Karpas-422 (cell line): Measurements from ENCODE around the gene TCTN3. TPM values are rescaled to one million over a fixed set of nuclear protein-coding genes. Genes with fewer than 3 reads are reported as not detected.
"Not testable (repeated sequence)": the region's sequence is repeated elsewhere in the genome, so short reads cannot be mapped to it uniquely, and the experiment has no call there.

Experiments used
- DNase-seq: peaks from one replicate; pipeline ENCODE4 v3.0.0-alpha.2; 2015
- H2AFZ ChIP-seq: fragments of 200-600 bp; sonication (generic); 2 replicates; pipeline ENCODE4 v1.6.1; 2014; ENCODE audit warnings: antibody characterized with exemption, low read length, mixed read lengths
- H3K27ac ChIP-seq: fragments of 200-600 bp; sonication (generic); 2 replicates; pipeline ENCODE4 v1.5.1; 2014; ENCODE audit warnings: mild to moderate bottlenecking, low read length, moderate library complexity
- H3K27me3 ChIP-seq: fragments of 200-600 bp; sonication (generic); 2 replicates; pipeline ENCODE4 v1.6.1; 2014; ENCODE audit warnings: low read length, mixed read lengths
- H3K36me3 ChIP-seq: fragments of 200-600 bp; sonication (generic); 2 replicates; pipeline ENCODE4 v1.6.1; 2014; ENCODE audit warnings: low read length, mixed read lengths; ENCODE audit not compliant: insufficient read depth
- H3K4me1 ChIP-seq: fragments of 200-600 bp; sonication (generic); 2 replicates; pipeline ENCODE4 v1.6.1; 2014; ENCODE audit warnings: mild to moderate bottlenecking, low read length, mixed read lengths
- H3K4me2 ChIP-seq: fragments of 200-600 bp; sonication (generic); 2 replicates; pipeline ENCODE4 v1.6.1; 2014; ENCODE audit warnings: low read length, low read depth, mild to moderate bottlenecking; ENCODE audit not compliant: poor library complexity, severe bottlenecking
- H3K4me3 ChIP-seq: fragments of 200-600 bp; sonication (generic); 2 replicates; pipeline ENCODE4 v1.5.1; 2014; ENCODE audit warnings: mild to moderate bottlenecking, antibody characterized with exemption, low read length, mixed read lengths
- H3K79me2 ChIP-seq: fragments of 200-600 bp; sonication (generic); 2 replicates; pipeline ENCODE4 v1.6.1; 2014; ENCODE audit warnings: mild to moderate bottlenecking, low read length, mixed read lengths
- H3K9ac ChIP-seq: fragments of 200-600 bp; sonication (generic); 2 replicates; pipeline ENCODE4 v1.6.0; 2014; ENCODE audit warnings: low read length
- H3K9me2 ChIP-seq: fragments of 200-600 bp; sonication (generic), shearing (Covaris generic); replicated peaks from 2 replicates; pipeline ENCODE4 v1.6.0; 2014; ENCODE audit warnings: mild to moderate bottlenecking, low read length, moderate library complexity; ENCODE audit not compliant: insufficient read depth
- H3K9me3 ChIP-seq: fragments of 300-700, 200-600 bp; sonication (generic); 2 replicates; pipeline ENCODE4 v1.6.1; 2014; ENCODE audit warnings: low read length, mixed read lengths
- H4K20me1 ChIP-seq: fragments of 200-600 bp; sonication (generic); 2 replicates; pipeline ENCODE4 v1.6.1; 2014; ENCODE audit warnings: mild to moderate bottlenecking, antibody characterized with exemption, low read length, low read depth; ENCODE audit not compliant: insufficient read depth
- total RNA-seq: library from RNA; depleted of rRNA; stranded (reverse); fragments of >200 nt; shearing (Covaris generic); gene quantifications from 2 replicates; pipeline ENCODE4 v1.2.3, GENCODE V29; 2014; ENCODE audit warnings: low replicate concordance

Gene TCTN3
- total RNA-seq, 1 experiment from 2014 or later = 14.2 TPM

DNA sequence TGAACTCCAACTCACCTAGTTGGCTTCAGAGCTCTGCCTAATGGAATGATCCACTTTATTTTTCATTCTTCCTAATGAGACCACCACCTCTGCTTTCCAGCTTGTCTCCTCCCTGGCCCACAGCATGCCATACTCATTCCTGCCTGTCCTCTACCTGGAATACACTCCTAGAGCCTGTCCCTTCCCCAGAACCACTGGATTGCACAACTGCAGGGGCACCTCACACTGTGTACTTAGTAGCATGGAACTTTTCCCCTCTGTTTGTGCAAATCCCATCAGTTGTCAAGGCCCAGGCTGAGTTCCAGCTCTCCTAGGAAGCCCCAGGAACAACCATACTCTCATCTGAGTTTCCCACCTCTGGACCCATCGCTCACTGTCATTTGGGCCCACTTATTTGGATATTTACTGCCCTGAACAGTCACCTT is 52.8 kb downstream of the TCTN3 start:
- H4K20me1 ChIP-seq = no peaks in the 10 kb centered on the region
- no peaks in the 10 kb centered on the region for H3K4me1 ChIP-seq
- no peak overlapping the region for H3K27ac ChIP-seq
- H3K4me3 ChIP-seq = no peak overlapping the region
- H3K9me2 ChIP-seq = no peaks in the 10 kb centered on the region
- peaks cover 18% of the 10 kb centered on the region for H3K79me2 ChIP-seq
- H3K9me3 ChIP-seq = no peaks in the 10 kb centered on the region
- H2AFZ ChIP-seq = no peak overlapping the region
- H3K36me3 ChIP-seq = peaks cover 10% of the 10 kb centered on the region
- H3K4me2 ChIP-seq = no peak overlapping the region
- H3K27me3 ChIP-seq = no peaks in the 10 kb centered on the region
- no peak for DNase-seq
- H3K9ac ChIP-seq = no peak overlapping the region

GRCh38 chr10:95637911-95638310 is 55.8 kb downstream of the TCTN3 start:
- Histone ChIP-seq H3K9me2 (no peaks in the 10 kb centered on the region), H3K4me1 (no peaks in the 10 kb centered on the region), H2AFZ (no peak overlapping the region), H3K27me3 (no peaks in the 10 kb centered on the region), H3K4me2 (no peak overlapping the region), H4K20me1 (no peaks in the 10 kb centered on the region), H3K4me3 (no peak overlapping the region), H3K9me3 (no peaks in the 10 kb centered on the region), H3K9ac (no peak overlapping the region), H3K36me3 (peaks cover 9% of the 10 kb centered on the region), H3K79me2 (peaks cover 2% of the 10 kb centered on the region; the same call in 1 of the 2 replicates), H3K27ac (no peak overlapping the region)
- no peak for DNase-seq

GRCh38 chr10:95637140-95637539 is 56.6 kb downstream of the TCTN3 start:
- no peak overlapping the region for H3K4me3 ChIP-seq
- H3K27me3 ChIP-seq = no peaks in the 10 kb centered on the region
- peaks cover 3% of the 10 kb centered on the region; the same call in 1 of the 2 replicates for H3K36me3 ChIP-seq
- no peaks in the 10 kb centered on the region for H3K9me3 ChIP-seq
- no peaks in the 10 kb centered on the region for H4K20me1 ChIP-seq
- no peaks in the 10 kb centered on the region for H3K9me2 ChIP-seq
- H3K4me2 ChIP-seq = no peak overlapping the region
- H3K9ac ChIP-seq = no peak overlapping the region
- no peak overlapping the region for H2AFZ ChIP-seq
- no peaks in the 10 kb centered on the region for H3K4me1 ChIP-seq
- no peaks in the 10 kb centered on the region for H3K79me2 ChIP-seq
- DNase-seq = no peak
- no peak overlapping the region for H3K27ac ChIP-seq

DNA sequence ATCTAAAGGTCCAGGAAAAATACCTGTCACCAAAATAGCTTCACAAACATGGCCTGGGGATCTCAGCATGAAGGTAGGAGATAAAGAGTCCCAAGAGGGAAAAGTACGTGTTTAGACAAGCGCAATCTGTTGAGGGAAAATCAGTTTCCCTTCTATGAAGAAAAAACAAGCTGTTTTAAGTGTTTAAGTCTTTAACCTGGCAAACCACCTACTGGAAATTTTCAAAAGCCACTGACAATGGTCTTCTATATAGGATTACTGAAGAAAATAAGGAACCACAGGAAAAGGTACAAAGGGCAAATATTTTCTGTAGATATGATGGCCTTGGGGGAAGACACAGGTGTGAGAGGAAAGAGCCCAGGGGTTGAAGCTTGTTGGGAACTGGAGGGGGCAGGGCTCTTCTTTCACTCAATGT is 58.4 kb downstream of the TCTN3 start:
- Histone ChIP-seq H3K4me3 (no peak overlapping the region), H3K4me2 (no peak overlapping the region), H4K20me1 (no peaks in the 10 kb centered on the region), H3K9me3 (no peaks in the 10 kb centered on the region), H3K27ac (no peak overlapping the region), H3K79me2 (no peaks in the 10 kb centered on the region), H3K27me3 (no peaks in the 10 kb centered on the region), H2AFZ (no peak overlapping the region), H3K36me3 (peaks cover 5% of the 10 kb centered on the region; the same call in 1 of the 2 replicates), H3K9me2 (no peaks in the 10 kb centered on the region), H3K4me1 (no peaks in the 10 kb centered on the region), H3K9ac (no peak overlapping the region)
- DNase-seq = no peak

GRCh38 chr10:95628786-95629185 is 64.9 kb downstream of the TCTN3 start:
- H3K27me3 ChIP-seq = no peaks in the 10 kb centered on the region
- H3K9ac ChIP-seq = no peak overlapping the region
- H3K4me1 ChIP-seq = no peaks in the 10 kb centered on the region
- no peak overlapping the region for H2AFZ ChIP-seq
- no peak overlapping the region for H3K4me3 ChIP-seq
- no peaks in the 10 kb centered on the region for H3K9me2 ChIP-seq
- no peak overlapping the region for H3K4me2 ChIP-seq
- peaks cover 2% of the 10 kb centered on the region; the same call in 1 of the 2 replicates for H3K36me3 ChIP-seq
- no peak overlapping the region for H3K27ac ChIP-seq
- no peaks in the 10 kb centered on the region for H3K9me3 ChIP-seq
- no peak for DNase-seq
- H3K79me2 ChIP-seq = no peaks in the 10 kb centered on the region
- H4K20me1 ChIP-seq = no peaks in the 10 kb centered on the region

- Histone ChIP-seq H3K4me1 (no peaks in the 10 kb centered on the region), H3K4me2 (no peak overlapping the region), H3K9me2 (no peaks in the 10 kb centered on the region), H3K27me3 (no peaks in the 10 kb centered on the region), H3K79me2 (no peaks in the 10 kb centered on the region), H3K4me3 (no peak overlapping the region), H4K20me1 (no peaks in the 10 kb centered on the region), H3K9me3 (no peaks in the 10 kb centered on the region), H2AFZ (no peak overlapping the region), H3K36me3 (peaks cover 2% of the 10 kb centered on the region; the same call in 1 of the 2 replicates), H3K27ac (no peak overlapping the region), H3K9ac (no peak overlapping the region)
- DNase-seq = no peak
Observed at GRCh38 chr10:95626500-95626899, 67.2 kb downstream of the TCTN3 start.

DNA sequence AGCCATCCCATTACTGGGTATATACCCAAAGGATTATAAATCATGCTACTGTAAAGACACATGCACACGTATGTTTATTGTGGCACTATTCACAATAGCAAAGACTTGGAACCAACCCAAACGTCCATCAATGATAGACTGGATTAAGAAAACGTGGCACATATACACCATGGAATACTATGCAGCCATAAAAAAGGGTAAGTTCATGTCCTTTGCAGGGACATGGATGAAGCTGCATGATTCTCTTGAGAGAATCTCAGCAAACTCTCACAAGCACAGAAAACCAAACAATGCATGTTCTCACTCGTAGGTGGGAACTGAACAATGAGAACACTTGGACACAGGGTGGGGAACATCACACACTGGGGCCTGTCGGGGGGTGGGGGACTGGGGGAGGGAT is 73.3 kb downstream of the TCTN3 start:
- DNase-seq, H3K9me3 ChIP-seq, H3K4me3 ChIP-seq, H3K36me3 ChIP-seq, H2AFZ ChIP-seq, H3K9ac ChIP-seq, H4K20me1 ChIP-seq, H3K4me1 ChIP-seq, H3K27ac ChIP-seq, H3K27me3 ChIP-seq, H3K9me2 ChIP-seq, H3K4me2 ChIP-seq, H3K79me2 ChIP-seq: not testable (repeated sequence)

GRCh38 chr10:95618101-95618500 is 75.6 kb downstream of the TCTN3 start:
- Histone ChIP-seq H3K9me2 (no peaks in the 10 kb centered on the region), H3K36me3 (peaks cover 3% of the 10 kb centered on the region; the same call in 1 of the 2 replicates), H3K27me3 (no peaks in the 10 kb centered on the region), H2AFZ (no peak overlapping the region), H3K4me3 (no peak overlapping the region), H3K9me3 (no peaks in the 10 kb centered on the region), H3K4me1 (no peaks in the 10 kb centered on the region), H3K27ac (no peak overlapping the region), H3K4me2 (no peak overlapping the region), H4K20me1 (no peaks in the 10 kb centered on the region), H3K79me2 (no peaks in the 10 kb centered on the region), H3K9ac (no peak overlapping the region)
- DNase-seq = no peak

DNA sequence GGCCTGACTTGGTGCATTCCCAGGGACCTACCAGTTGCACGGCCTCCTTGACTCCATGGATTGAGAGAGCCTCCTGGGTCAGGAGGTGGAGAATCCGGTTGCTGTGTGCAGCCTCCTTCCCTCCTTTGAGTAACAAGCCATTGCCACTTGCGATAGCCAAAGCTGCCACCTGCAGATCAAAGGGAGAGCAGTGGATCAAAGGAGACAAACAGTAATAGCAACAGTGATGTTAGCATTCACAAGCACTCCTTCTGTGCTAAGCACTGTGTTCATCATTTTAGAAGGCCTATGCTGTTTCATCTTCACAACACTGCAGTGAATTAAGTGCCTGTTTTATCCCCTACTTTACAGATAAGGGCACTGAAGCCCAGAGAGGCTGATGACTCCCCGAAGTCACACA is 77.3 kb downstream of the TCTN3 start:
- Histone ChIP-seq H3K9me3 (no peaks in the 10 kb centered on the region), H3K27ac (no peak overlapping the region), H3K4me2 (no peak overlapping the region), H2AFZ (no peak overlapping the region), H3K4me1 (no peaks in the 10 kb centered on the region), H4K20me1 (no peaks in the 10 kb centered on the region), H3K79me2 (no peaks in the 10 kb centered on the region), H3K9ac (no peak overlapping the region), H3K36me3 (peaks cover 4% of the 10 kb centered on the region; the same call in 1 of the 2 replicates), H3K27me3 (no peaks in the 10 kb centered on the region), H3K4me3 (no peak overlapping the region), H3K9me2 (no peaks in the 10 kb centered on the region)
- DNase-seq = no peak
